Measurements from ENCODE around the gene C12orf60.

The C12orf60 gene

DNA sequence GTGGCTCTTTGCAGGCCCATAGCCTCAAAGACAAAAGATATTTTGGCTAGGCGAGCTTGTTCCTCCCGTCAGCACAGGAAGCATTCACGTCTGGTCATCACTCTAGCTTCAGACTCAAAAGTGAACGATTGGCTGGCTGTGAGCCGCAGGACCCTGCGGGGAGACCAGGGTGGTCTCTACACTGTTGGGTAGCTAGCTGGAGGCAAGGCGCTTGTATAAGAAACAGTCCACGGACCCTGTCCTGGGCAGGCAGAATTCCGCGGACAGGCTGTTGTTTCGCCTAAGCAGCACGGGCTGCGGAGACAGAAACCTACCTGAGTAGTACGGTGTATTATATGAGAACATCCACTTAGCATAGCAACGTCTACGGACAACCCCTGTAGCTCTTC lies 29.8 kb upstream of the C12orf60 start:
- no peak for DNase-seq (ENCODE audit: low read depth)
- TF ChIP-seq, protein P1, sequence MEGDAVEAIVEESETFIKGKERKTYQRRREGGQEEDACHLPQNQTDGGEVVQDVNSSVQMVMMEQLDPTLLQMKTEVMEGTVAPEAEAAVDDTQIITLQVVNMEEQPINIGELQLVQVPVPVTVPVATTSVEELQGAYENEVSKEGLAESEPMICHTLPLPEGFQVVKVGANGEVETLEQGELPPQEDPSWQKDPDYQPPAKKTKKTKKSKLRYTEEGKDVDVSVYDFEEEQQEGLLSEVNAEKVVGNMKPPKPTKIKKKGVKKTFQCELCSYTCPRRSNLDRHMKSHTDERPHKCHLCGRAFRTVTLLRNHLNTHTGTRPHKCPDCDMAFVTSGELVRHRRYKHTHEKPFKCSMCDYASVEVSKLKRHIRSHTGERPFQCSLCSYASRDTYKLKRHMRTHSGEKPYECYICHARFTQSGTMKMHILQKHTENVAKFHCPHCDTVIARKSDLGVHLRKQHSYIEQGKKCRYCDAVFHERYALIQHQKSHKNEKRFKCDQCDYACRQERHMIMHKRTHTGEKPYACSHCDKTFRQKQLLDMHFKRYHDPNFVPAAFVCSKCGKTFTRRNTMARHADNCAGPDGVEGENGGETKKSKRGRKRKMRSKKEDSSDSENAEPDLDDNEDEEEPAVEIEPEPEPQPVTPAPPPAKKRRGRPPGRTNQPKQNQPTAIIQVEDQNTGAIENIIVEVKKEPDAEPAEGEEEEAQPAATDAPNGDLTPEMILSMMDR (IDR thresholded peaks at IDR 0.05; ENCODE audit: control insufficient read depth, extremely low read depth, insufficient read depth) = no peak
- peak overlapping the region; percentile 78 for H3K4me3 ChIP-seq (ENCODE audit: low read depth, low read length)

- H3K4me3 ChIP-seq (ENCODE audit: low read depth, low read length) = peak overlapping the region; percentile 78
- DNase-seq (ENCODE audit: low read depth) = peak; percentile 84
- TF ChIP-seq, protein P1 (IDR thresholded peaks at IDR 0.05; ENCODE audit: control insufficient read depth, extremely low read depth, insufficient read depth) = no peak
These were observed 29.2 kb upstream of the C12orf60 start for GRCh38 chr12:14774074-14774905.

DNA sequence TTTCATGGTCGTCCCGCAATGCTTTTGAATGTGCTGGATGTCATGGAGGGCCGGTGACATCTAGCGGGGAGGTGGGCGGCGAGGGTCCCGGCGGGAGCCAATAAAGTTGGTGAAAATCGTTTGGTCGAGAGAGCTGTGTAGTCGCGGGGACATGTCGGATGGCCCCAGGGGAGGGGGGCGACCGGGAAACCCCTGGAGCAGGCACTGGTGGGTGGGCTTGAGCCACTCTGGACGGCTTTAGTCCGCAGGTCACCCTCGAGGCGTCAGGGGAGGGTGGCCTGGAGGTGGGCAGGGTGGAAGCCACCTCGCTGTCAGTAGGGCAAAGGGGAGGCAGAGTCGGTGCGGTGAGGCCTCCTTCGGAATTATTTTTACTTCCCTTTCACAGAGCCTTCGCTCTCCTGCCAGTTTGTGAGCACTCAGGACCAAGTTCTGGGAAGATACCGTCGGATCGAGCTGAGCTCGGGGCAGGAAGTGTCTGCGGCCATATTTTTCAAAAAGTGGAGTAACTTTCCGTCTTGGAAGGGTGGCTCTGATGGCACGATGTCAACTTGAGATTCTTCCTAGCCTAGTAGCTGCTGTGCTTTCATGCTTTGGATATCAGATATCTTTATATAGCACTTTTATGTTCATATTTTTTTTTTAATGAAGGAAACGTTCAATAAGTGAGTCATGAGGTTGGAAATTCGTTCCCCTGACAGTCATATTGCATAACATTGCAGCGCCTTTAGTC lies 28.4 kb upstream of the C12orf60 start:
- TF ChIP-seq, protein P1 (IDR thresholded peaks at IDR 0.05; ENCODE audit: control insufficient read depth, extremely low read depth, insufficient read depth) = 0 out of 2 replicates have a peak, but pooled peaks have one; percentile 8
- DNase-seq (ENCODE audit: low read depth) = no peak
- H3K4me3 ChIP-seq (ENCODE audit: low read depth, low read length) = peak overlapping the region; percentile 78

- H3K4me3 ChIP-seq (ENCODE audit: low read depth, low read length) = peak overlapping the region; percentile 78
- TF ChIP-seq, protein P1 (IDR thresholded peaks at IDR 0.05; ENCODE audit: control insufficient read depth, extremely low read depth, insufficient read depth) = no peak
- DNase-seq (ENCODE audit: low read depth) = no peak
These were observed 27.9 kb upstream of the C12orf60 start for GRCh38 chr12:14775636-14775980.

DNA sequence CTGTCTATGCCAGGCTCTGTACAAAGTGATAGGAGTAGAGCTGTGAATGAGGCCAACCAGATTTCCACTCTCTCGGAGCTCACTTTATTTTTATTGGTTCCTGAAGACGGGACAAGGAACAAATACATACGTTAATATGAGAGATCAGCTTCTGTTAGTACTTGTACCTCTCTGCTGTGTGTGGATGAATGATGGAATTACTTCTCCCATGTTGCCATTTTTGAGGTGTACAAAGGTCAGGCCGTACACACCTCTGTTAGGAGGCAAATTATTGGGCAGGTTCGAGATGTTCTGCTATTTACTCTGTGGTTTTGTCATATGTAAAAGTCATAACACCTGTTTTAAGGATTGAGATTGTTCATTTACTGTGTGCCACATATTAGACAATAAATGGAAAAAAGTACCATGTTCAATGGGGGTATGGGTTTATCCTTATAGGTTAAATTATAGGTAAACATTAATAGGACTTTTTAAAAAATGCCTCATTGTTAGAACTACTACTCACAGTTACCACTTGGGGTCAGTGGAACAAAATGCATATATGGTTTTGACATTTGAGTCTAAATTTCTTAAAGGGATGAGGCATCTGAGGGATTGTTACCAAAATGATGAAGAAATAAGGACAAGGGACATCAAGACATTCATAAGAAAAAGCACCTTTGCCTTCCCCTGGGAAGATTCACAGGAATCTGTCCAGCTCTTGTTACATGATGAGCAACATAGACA lies 27.1 kb upstream of the C12orf60 start:
- TF ChIP-seq, protein P1 (IDR thresholded peaks at IDR 0.05; ENCODE audit: control insufficient read depth, extremely low read depth, insufficient read depth) = peak; percentile 39
- H3K4me3 ChIP-seq (ENCODE audit: low read depth, low read length) = peak overlapping the region; percentile 78
- DNase-seq (ENCODE audit: low read depth) = no peak

DNA sequence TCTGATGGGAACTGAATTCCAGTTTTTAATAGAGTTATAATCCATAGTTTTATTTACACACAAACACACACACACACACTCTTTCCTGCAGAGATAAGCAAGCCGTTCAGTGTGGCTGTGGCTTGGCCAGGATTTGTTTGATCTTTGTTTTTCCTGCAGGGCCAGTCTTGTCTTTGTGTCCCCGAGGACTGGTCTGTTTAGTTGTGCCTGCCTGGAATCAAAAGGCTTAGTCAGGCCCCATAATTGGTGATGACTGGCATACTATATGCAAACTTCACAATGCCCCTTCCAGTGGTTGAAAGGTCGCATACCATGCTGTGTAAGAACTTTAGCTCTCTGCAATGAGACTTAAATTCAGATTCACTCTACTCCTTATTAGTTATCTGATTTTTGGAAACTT lies 26.2 kb upstream of the C12orf60 start:
- H3K4me3 ChIP-seq (ENCODE audit: low read depth, low read length) = no peak overlapping the region; the same call in 1 of the 2 replicates
- TF ChIP-seq, protein P1 (IDR thresholded peaks at IDR 0.05; ENCODE audit: control insufficient read depth, extremely low read depth, insufficient read depth) = no peak
- DNase-seq (ENCODE audit: low read depth) = peak; percentile 97

Measured in LNCaP clone FGC (cell line).